Heart left ventricle (tissue), 13 donors: ENCODE results near the gene ZBTB6.

Source experiments
- POLR2A ChIP-seq, 2 donors: fragments of 450-650 bp; IDR thresholded peaks; one replicate each; pipeline ENCODE4 v1.6.1; 2017; ENCODE audit warnings: antibody characterized with exemption in 2 of 2, mild to moderate bottlenecking in 2 of 2, moderate library complexity in 2 of 2
- TF ChIP-seq, protein P1 (sequence below), 12 donors: fragments of 200-600 bp; sonication (generic) in 4 of 12; IDR thresholded peaks; one replicate each; pipeline versions ENCODE4 v1.5.0 to v1.8.0; 2018 to 2022; ENCODE audit warnings: antibody characterized with exemption in 12 of 12, mild to moderate bottlenecking in 5 of 12
- donor health status: ischemic (EF 13 %, LVEDD 7.1; RV severe dilation, severe dysfunction).
- donor health status: DM: no; HTN: yes; CAD: no.
- donor health status: DM: no; HTN: no; CAD: no.
- donor health status: ischemic (EF 25% LVEDD 6.9; RV normal size, moderate dysfunction).
- donor health status: ischemic (EF 25% LVEDD 5.7; RV mildly dilated, moderate dysfunction).
- donor health status: ischemic (EF 35%, LVEDD 5.7; RV mildly dilated, moderate dysfunction).
- donor health status: nonischemic (EF 11% LVEDD 7.7; RV severe dilation, severe dysfunction).
- donor health status: DM: yes; HTN: yes; CAD: no.
- donor health status: PGD.
- donor health status: ischemic (EF 29% LVEDD 5.4; RV normal size, mild dysfunction).
- donor health status: nonischemic (EF 23%, LVEDD 6.1; RV moderate dilation, normal function).

DNA sequence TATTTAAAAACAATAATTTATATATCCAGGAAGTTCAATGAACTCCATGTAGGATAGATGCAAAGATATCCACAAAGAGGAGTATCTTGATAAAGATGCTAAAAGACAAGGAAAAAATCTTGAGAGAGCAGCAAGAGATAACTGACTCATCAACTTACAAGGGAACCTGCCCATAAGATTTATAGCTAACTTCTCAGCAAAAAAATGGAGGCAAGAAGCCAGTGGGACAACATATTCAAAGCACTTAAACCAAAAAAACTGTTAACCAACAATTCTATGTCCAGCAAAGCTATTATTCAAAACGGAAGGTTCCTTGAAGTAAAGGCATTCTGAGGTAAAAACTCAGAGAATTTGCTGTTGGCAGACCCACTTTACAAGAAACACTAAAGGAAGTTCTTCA is 48.0 kb upstream of the ZBTB6 start:
- TF ChIP-seq POLR2A (IDR thresholded peaks at IDR 0.05) = no peak
- TF ChIP-seq, protein P1, sequence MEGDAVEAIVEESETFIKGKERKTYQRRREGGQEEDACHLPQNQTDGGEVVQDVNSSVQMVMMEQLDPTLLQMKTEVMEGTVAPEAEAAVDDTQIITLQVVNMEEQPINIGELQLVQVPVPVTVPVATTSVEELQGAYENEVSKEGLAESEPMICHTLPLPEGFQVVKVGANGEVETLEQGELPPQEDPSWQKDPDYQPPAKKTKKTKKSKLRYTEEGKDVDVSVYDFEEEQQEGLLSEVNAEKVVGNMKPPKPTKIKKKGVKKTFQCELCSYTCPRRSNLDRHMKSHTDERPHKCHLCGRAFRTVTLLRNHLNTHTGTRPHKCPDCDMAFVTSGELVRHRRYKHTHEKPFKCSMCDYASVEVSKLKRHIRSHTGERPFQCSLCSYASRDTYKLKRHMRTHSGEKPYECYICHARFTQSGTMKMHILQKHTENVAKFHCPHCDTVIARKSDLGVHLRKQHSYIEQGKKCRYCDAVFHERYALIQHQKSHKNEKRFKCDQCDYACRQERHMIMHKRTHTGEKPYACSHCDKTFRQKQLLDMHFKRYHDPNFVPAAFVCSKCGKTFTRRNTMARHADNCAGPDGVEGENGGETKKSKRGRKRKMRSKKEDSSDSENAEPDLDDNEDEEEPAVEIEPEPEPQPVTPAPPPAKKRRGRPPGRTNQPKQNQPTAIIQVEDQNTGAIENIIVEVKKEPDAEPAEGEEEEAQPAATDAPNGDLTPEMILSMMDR (IDR thresholded peaks at IDR 0.05) = no peak
